Fibroblast of lung (primary cell): ENCODE results near the gene JAG1.

Experiments
- CTCF ChIP-seq, 2 donors: IDR thresholded peaks in 1 of 2; conservative IDR thresholded peaks in 1 of 2; 1 replicate in 1 of 2; 2 replicates in 1 of 2; pipeline ENCODE4 v1.5.1; 2011 to 2012; ENCODE audit warnings: low read length in 2 of 2, control low read depth in 1 of 2, inconsistent platforms in 1 of 2, low read depth in 1 of 2, mild to moderate bottlenecking in 1 of 2
- EZH2 ChIP-seq: IDR thresholded peaks from 2 replicates; pipeline ENCODE4 v1.5.1; 2012; ENCODE audit warnings: low read length, control low read depth, mild to moderate bottlenecking; ENCODE audit errors: missing control alignments

- TF ChIP-seq CTCF (conservative IDR thresholded peaks at IDR 0.05 in 1 of 2, IDR thresholded peaks at IDR 0.05 in 1 of 2; ENCODE audit: low read depth in 1 of 2, low read length in 2 of 2) (no peak), EZH2 (no peak)
Measured at GRCh38 chr20:10645205-10645570, 28.6 kb downstream of the JAG1 start.
